ENCODE data around the gene EEF1A1.
"Not testable (repeated sequence)": the region's sequence is repeated elsewhere in the genome, so short reads cannot be mapped to it uniquely, and the experiment has no call there.

Gene EEF1A1

DNA sequence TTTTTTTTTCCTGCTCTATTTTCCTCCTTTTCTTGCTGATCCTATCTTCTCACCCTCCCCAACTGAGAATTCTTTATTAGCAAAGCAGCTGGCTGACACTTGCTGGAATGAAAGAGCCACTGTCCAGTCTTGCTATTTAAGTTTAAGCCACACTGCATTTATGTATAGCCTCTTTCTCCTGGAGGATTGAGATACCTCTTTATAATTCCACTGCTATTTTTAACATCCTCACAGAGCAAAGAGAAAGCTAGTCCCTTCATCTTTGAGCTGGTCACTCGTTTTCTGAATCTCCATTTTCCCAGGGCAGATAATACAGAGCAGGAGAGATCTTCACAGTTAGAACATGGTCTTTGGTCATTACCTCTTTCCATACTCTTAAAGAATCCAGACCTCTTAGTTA lies 36.0 kb upstream of the EEF1A1 start:
- no peak overlapping the region for H2AFZ ChIP-seq (ENCODE audit: low read depth, low read length, severe bottlenecking)
- no peaks in the 10 kb centered on the region for H3K79me2 ChIP-seq (ENCODE audit: insufficient read depth, low read length)
- no peaks in the 10 kb centered on the region for H3K36me3 ChIP-seq (ENCODE audit: low read length)
- TF ChIP-seq EZH2phosphoT487 (conservative IDR thresholded peaks at IDR 0.05; ENCODE audit: low read length), result no peak
- TF ChIP-seq CTCF (IDR thresholded peaks at IDR 0.05; ENCODE audit: insufficient read depth, low read length, poor library complexity, severe bottlenecking), result no peak
- no peak overlapping the region for H3K9ac ChIP-seq (ENCODE audit: low read length)
- H3F3A ChIP-seq (ENCODE audit: insufficient read depth), result no peaks in the 10 kb centered on the region
- no peaks in the 10 kb centered on the region for H4K20me1 ChIP-seq (ENCODE audit: low read depth, low read length)
- H3K27me3 ChIP-seq (ENCODE audit: low read length), result no peaks in the 10 kb centered on the region
- no peak overlapping the region for H3K27ac ChIP-seq (ENCODE audit: low read depth, low read length)
- H3K4me2 ChIP-seq (ENCODE audit: low read depth, low read length, poor library complexity, severe bottlenecking), result no peak overlapping the region
- H3K9me2 ChIP-seq (replicated peaks; ENCODE audit: insufficient read depth, low read length), result no peaks in the 10 kb centered on the region
- H3K9me3 ChIP-seq (ENCODE audit: insufficient read depth, low read length), result no peaks in the 10 kb centered on the region
- H3K4me3 ChIP-seq (ENCODE audit: insufficient read depth, low read length, poor library complexity, severe bottlenecking), result no peak overlapping the region

- not testable (repeated sequence) for H3K4me3 ChIP-seq (ENCODE audit: insufficient read depth, low read length, poor library complexity, severe bottlenecking); H3K9me3 ChIP-seq (ENCODE audit: insufficient read depth, low read length); H3K27ac ChIP-seq (ENCODE audit: low read depth, low read length); H3F3A ChIP-seq (ENCODE audit: insufficient read depth); H3K9me2 ChIP-seq (replicated peaks; ENCODE audit: insufficient read depth, low read length); H3K36me3 ChIP-seq (ENCODE audit: low read length); H4K20me1 ChIP-seq (ENCODE audit: low read depth, low read length); H3K9ac ChIP-seq (ENCODE audit: low read length); H2AFZ ChIP-seq (ENCODE audit: low read depth, low read length, severe bottlenecking); H3K27me3 ChIP-seq (ENCODE audit: low read length); H3K79me2 ChIP-seq (ENCODE audit: insufficient read depth, low read length); H3K4me2 ChIP-seq (ENCODE audit: low read depth, low read length, poor library complexity, severe bottlenecking)
Measured at GRCh38 chr6:73555380-73555949, 34.6 kb upstream of the EEF1A1 start.

DNA sequence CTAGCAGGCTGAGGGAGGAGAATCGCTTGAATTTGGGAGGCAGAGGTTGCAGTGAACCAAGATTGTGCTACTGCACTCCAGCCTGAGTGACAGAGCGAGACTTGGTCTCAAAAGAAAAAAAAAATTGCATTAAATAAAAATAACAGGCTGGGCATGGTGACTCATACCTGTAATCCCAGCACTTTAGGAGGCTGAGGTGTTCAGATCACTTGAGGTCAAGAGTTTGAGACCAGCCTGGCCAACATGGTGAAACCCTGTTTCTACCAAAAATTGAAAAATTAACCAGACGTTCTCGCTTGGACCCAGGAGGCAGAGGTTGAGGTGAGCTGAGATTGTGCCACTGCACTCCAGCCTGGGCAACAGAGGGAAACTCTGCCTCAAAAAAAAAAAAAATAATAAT lies 30.3 kb upstream of the EEF1A1 start:
- H3K9ac ChIP-seq (ENCODE audit: low read length); H3K4me2 ChIP-seq (ENCODE audit: low read depth, low read length, poor library complexity, severe bottlenecking); H2AFZ ChIP-seq (ENCODE audit: low read depth, low read length, severe bottlenecking); H4K20me1 ChIP-seq (ENCODE audit: low read depth, low read length); H3K36me3 ChIP-seq (ENCODE audit: low read length); H3K79me2 ChIP-seq (ENCODE audit: insufficient read depth, low read length); H3K9me2 ChIP-seq (replicated peaks; ENCODE audit: insufficient read depth, low read length); H3K27ac ChIP-seq (ENCODE audit: low read depth, low read length); H3K27me3 ChIP-seq (ENCODE audit: low read length); H3F3A ChIP-seq (ENCODE audit: insufficient read depth); H3K4me3 ChIP-seq (ENCODE audit: insufficient read depth, low read length, poor library complexity, severe bottlenecking); H3K9me3 ChIP-seq (ENCODE audit: insufficient read depth, low read length): not testable (repeated sequence)

DNA sequence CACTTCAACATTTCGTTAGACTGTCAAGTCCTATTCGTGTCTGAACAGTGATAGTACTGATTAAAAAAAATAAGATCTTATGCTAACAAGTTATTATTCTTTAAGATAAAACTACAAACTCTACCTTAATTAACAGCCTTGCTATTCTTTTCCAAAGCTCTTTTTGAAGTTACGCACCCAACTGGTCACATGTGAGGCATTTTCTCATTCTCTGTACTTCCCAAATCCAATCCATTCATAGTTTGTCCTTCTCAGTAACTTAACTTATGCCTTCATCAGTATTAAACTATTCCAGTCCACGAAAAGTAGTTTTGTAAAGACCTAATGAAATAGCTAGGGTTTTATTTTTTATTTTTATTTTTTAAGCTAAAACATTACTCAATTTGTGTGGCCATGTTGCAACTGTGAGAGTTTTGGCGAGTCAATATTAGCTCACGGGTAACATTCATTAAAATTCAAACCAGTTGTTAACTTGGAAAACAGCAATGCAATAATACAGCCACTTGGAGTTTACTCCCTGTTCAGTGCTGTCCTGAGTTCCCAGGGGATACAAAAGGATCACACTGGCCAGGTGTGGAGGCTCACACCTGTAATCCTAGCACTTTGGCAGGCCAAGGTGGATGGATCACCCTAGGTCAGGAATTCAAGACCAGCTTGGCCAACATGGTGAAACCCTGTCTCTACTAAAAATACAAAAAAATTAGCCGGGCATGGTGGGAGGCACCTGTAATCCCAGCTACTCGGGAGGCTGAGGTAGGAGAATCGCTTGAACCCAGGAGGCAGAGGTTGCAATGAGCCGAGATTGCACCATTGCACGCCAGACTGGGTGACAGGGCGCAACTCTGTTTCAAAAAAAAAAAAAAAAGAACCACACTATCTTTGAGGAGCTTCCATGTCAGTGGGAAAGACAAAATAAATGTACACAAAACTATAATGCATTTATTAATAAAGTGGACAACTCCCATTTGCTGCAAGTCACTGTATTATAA lies 27.9 kb upstream of the EEF1A1 start:
- Histone ChIP-seq H3K9me2 (replicated peaks; ENCODE audit: insufficient read depth, low read length) (no peaks in the 10 kb centered on the region), H3K36me3 (ENCODE audit: low read length) (no peaks in the 10 kb centered on the region), H3K27ac (ENCODE audit: low read depth, low read length) (no peak overlapping the region), H3K4me3 (ENCODE audit: insufficient read depth, low read length, poor library complexity, severe bottlenecking) (no peak overlapping the region), H2AFZ (ENCODE audit: low read depth, low read length, severe bottlenecking) (no peak overlapping the region), H3K9me3 (ENCODE audit: insufficient read depth, low read length) (no peaks in the 10 kb centered on the region), H3K79me2 (ENCODE audit: insufficient read depth, low read length) (no peaks in the 10 kb centered on the region), H4K20me1 (ENCODE audit: low read depth, low read length) (no peaks in the 10 kb centered on the region), H3K4me2 (ENCODE audit: low read depth, low read length, poor library complexity, severe bottlenecking) (no peak overlapping the region), H3F3A (ENCODE audit: insufficient read depth) (no peaks in the 10 kb centered on the region), H3K9ac (ENCODE audit: low read length) (no peak overlapping the region), H3K27me3 (ENCODE audit: low read length) (no peaks in the 10 kb centered on the region)
- TF ChIP-seq EZH2phosphoT487 (conservative IDR thresholded peaks at IDR 0.05; ENCODE audit: low read length) (no peak), CTCF (IDR thresholded peaks at IDR 0.05; ENCODE audit: insufficient read depth, low read length, poor library complexity, severe bottlenecking) (no peak)
